Tibial artery (tissue), 4 donors: ENCODE results near the gene NCAPH2.
"Not testable (repeated sequence)": the region's sequence is repeated elsewhere in the genome, so short reads cannot be mapped to it uniquely, and the experiment has no call there.

Source experiments
- DNase-seq, 2 donors: peaks; one replicate each; pipeline ENCODE4 v3.0.0-alpha.2; 2019
- H3K27ac ChIP-seq, 2 donors: fragments of 200-600 bp; sonication (generic) in 1 of 2; 1 replicate in 1 of 2; 2 replicates in 1 of 2; pipeline ENCODE4 v1.5.1; 2018 to 2019; ENCODE audit warnings: mild to moderate bottlenecking in 1 of 2
- H3K27me3 ChIP-seq, 2 donors: fragments of 200-600 bp; sonication (generic) in 1 of 2; one replicate each; pipeline versions ENCODE4 v1.5.1 to v1.6.0; 2016 to 2019
- H3K36me3 ChIP-seq, 3 donors: fragments of 200-600 bp; sonication (generic) in 2 of 3; one replicate each; pipeline ENCODE4 v1.5.1; 2016 to 2019; ENCODE audit warnings: mild to moderate bottlenecking in 2 of 3
- H3K4me1 ChIP-seq, 4 donors: fragments of 200-600 bp; sonication (generic) in 2 of 4; 1 replicate in 3 of 4; 2 replicates in 1 of 4; pipeline ENCODE4 v1.5.1; 2016 to 2019
- H3K4me3 ChIP-seq, 2 donors: fragments of 200-600 bp; sonication (generic) in 1 of 2; 1 replicate in 1 of 2; 2 replicates in 1 of 2; pipeline ENCODE4 v1.5.1; 2018 to 2019; ENCODE audit warnings: mild to moderate bottlenecking in 2 of 2
- H3K9me3 ChIP-seq, 3 donors: fragments of 200-600 bp; sonication (generic) in 1 of 3; one replicate each; pipeline ENCODE4 v1.5.1; 2016 to 2019
- intact Hi-C: fragments of 100-400 bp; cut with DNase I; formaldehyde crosslinking; loops from one replicate; pipeline ENCODE4 v1.15.0; 2023; ENCODE audit warnings: low total_unique reads
- TF ChIP-seq, protein P1 (sequence below), 2 experiments: fragments of 200-600 bp in 1 of 2; fragments of 450-650 bp in 1 of 2; IDR thresholded peaks; one replicate each; pipeline ENCODE4 v1.5.1; 2017 to 2019; ENCODE audit warnings: antibody characterized with exemption in 2 of 2, mild to moderate bottlenecking in 1 of 2, moderate library complexity in 1 of 2

The NCAPH2 gene

GRCh38 chr22:50540381-50540780 is 32.4 kb downstream of the NCAPH2 start:
- intact Hi-C loops = no loop called here
- TF ChIP-seq, protein P1, sequence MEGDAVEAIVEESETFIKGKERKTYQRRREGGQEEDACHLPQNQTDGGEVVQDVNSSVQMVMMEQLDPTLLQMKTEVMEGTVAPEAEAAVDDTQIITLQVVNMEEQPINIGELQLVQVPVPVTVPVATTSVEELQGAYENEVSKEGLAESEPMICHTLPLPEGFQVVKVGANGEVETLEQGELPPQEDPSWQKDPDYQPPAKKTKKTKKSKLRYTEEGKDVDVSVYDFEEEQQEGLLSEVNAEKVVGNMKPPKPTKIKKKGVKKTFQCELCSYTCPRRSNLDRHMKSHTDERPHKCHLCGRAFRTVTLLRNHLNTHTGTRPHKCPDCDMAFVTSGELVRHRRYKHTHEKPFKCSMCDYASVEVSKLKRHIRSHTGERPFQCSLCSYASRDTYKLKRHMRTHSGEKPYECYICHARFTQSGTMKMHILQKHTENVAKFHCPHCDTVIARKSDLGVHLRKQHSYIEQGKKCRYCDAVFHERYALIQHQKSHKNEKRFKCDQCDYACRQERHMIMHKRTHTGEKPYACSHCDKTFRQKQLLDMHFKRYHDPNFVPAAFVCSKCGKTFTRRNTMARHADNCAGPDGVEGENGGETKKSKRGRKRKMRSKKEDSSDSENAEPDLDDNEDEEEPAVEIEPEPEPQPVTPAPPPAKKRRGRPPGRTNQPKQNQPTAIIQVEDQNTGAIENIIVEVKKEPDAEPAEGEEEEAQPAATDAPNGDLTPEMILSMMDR (IDR thresholded peaks at IDR 0.05) = no peak
- Histone ChIP-seq H3K36me3 (no peaks in the 10 kb centered on the region), H3K27ac (no peak overlapping the region), H3K27me3 (peaks cover 0 to 48% of the 10 kb centered on the region in 2 donors), H3K9me3 (no peaks in the 10 kb centered on the region), H3K4me1 (peaks cover 0 to 17% (median 10%) of the 10 kb centered on the region in 4 donors), H3K4me3 (no peak overlapping the region)
- DNase-seq = no peak

DNA sequence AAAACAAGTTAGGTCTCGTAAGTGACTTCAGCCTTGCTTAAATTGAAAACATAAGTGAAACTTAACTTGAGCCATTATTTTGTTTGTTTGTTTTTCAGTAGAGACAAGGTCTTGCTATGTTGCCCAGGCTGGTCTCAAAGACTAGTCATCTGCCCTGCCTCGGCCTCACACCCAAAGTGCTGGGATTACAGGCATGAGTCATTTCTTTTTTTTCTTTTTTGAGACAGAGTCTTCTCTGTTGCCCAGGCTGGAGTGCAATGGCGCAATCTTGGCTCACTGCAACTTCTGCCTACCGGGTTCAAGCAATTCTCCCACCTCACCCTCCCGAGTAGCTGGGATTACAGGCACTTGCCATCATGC is 33.6 kb downstream of the NCAPH2 start:
- Histone ChIP-seq H3K27me3 (peaks cover 0 to 50% of the 10 kb centered on the region in 2 donors), H3K4me1 (peaks cover 0 to 19% (median 10%) of the 10 kb centered on the region in 4 donors)
- DNase-seq, H3K4me3 ChIP-seq, intact Hi-C loops, H3K9me3 ChIP-seq, H3K27ac ChIP-seq, H3K36me3 ChIP-seq: not testable (repeated sequence)

- Histone ChIP-seq H3K4me1 (peaks cover 0 to 27% (median 12%) of the 10 kb centered on the region in 4 donors), H3K4me3 (no peak overlapping the region), H3K27ac (no peak overlapping the region), H3K36me3 (no peaks in the 10 kb centered on the region), H3K9me3 (no peaks in the 10 kb centered on the region), H3K27me3 (peaks cover 0 to 55% of the 10 kb centered on the region in 2 donors)
- intact Hi-C loops = no loop called here
- no peak for DNase-seq
- TF ChIP-seq, protein P1 (IDR thresholded peaks at IDR 0.05) = no peak
Observed at GRCh38 chr22:50542416-50542927, 34.4 kb downstream of the NCAPH2 start.

DNA sequence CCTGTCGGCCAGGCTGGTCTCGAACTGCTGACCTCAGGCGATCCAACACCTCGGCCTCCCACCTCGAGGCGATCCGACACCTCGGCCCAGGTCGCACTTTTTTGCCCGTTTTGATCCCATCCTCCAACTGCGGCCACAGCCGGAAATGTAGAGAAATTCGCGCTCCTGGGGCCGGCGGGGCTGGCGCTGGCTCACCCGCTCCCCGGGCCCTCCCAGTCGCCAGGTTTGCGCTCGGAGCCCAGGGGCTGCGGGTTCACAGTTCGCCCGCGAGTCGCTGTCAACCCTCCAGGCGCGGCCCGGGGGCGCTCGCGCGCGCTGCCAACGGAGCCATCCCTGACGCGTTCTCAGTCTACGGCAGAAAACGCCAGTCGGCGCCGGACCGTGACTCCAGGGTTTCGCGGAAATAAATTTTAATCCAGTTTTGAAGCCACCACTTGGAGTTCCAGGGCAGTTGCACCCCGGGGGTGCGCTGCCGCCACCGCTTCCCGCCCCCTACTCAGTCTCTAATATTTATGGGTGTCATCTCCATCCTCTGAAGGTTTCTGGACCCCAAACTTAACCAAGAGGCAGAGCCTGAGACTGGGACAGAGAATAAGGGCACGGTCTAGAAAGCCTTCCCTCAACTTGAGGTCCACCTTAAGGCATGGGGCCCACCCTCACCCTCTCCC is 36.2 kb downstream of the NCAPH2 start:
- Histone ChIP-seq H3K27ac (no peak overlapping the region), H3K36me3 (no peaks in the 10 kb centered on the region), H3K4me3 (peak overlapping the region; percentile 16 to 29), H3K9me3 (no peaks in the 10 kb centered on the region), H3K4me1 (peaks cover 0 to 34% (median 20%) of the 10 kb centered on the region in 4 donors), H3K27me3 (peaks cover 0 to 58% of the 10 kb centered on the region in 2 donors)
- peak in 1 of 2 donors; percentile 81 for DNase-seq
- intact Hi-C loops = no loop called here
- TF ChIP-seq, protein P1 (IDR thresholded peaks at IDR 0.05) = peak; percentile 27 to 28

DNA sequence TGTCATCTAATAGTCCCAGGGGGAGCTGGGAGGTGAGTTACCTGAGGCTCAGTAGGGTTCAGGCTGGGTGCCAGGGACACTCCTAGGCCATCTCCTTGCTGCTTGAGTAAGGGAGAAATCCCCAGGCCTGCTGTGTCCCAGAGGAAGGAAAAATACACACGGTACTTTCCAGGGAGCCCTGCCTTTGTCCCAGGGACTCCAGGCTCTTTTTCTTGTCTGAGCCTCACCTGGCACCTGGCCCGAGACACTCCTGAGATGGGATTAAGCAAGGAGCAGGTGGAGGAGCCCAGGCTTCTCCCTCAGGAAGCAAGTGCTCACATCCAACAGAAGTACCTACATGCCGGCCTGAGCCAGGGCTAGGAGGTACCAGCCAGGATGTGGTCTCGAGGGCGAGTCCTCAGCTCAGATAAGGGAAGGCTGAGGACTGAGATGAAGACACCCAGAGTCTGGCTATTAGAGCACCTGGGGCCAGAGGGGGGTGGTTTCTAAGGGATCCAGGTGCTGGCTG is 36.8 kb downstream of the NCAPH2 start:
- intact Hi-C loops = no loop called here
- peaks cover 0 to 33% (median 19%) of the 10 kb centered on the region in 4 donors for H3K4me1 ChIP-seq
- no peak for DNase-seq
- no peaks in the 10 kb centered on the region for H3K9me3 ChIP-seq
- TF ChIP-seq, protein P1 (IDR thresholded peaks at IDR 0.05) = no peak
- no peak overlapping the region for H3K27ac ChIP-seq
- H3K4me3 ChIP-seq = no peak overlapping the region
- peaks cover 0 to 64% of the 10 kb centered on the region in 2 donors for H3K27me3 ChIP-seq
- H3K36me3 ChIP-seq = no peaks in the 10 kb centered on the region

DNA sequence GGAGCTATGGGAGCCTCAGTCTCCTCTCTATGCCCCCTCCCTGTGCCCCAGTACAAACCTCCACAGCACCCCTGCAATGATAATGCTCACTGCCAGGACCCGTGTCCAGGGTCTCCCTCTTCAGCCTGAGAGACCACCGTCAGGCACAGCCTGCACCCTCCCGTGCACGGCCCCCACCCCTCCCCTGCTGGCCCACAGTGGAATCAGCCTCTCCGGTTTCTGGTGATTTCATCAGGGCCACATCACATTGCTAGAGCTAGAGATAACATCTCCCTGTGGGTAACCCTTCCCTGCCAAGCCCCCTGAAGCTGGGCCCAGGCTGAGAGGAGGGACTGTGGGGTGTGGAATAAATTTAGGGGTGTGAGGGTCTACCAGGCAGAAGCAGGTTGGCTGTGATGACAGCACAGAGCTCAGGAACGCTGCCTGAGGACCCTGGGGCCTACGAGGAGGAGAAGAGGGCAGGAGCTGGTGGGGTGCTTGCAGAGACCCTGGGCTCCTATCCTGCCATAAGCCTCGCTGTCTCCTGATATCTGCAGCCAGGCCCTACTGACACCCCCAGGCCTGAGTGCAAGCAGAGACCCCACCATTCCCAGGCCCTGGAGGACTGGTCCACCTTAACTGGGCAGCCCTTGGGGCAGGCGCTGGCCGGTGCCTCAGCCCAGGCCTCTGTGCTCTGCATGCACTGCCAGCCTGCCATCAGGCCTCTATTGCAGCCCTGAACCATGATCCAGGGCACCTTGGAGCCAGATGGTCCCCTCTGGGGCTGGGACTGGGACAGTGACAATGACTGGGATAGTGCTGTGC is 37.7 kb downstream of the NCAPH2 start, which contains the start of gene KLHDC7B:
Gene KLHDC7B (plus strand): TSS at position 378 of the 804 bp plus-strand sequence. CDS start 345 bp downstream, at position 723.
- no peak within 1 kb of the TSS for H3K27ac ChIP-seq
- H3K36me3 ChIP-seq = no peaks in the 10 kb centered on the region
- H3K4me3 ChIP-seq = no peak within 1 kb of the TSS
- no peak for DNase-seq
- H3K27me3 ChIP-seq = peaks cover 0 to 73% of the 10 kb centered on the region in 2 donors
- no peaks in the 10 kb centered on the region for H3K9me3 ChIP-seq
- intact Hi-C loops = no loop called here
- H3K4me1 ChIP-seq = peaks cover 0 to 33% (median 19%) of the 10 kb centered on the region in 4 donors
- TF ChIP-seq, protein P1 (IDR thresholded peaks at IDR 0.05) = no peak
